HG03342 (cell line): ENCODE measurements around the gene PRKCZ.

Experiments
- ATAC-seq: cut with Tn5 transposase; IDR thresholded peaks from one replicate; pipeline ENCODE4 v1.9.1; 2021; ENCODE audit warnings: mild to moderate bottlenecking, moderate library complexity; ENCODE audit not compliant: unreplicated experiment

Gene PRKCZ

GRCh38 chr1:2233997-2234761, 184.0 kb downstream of the PRKCZ start:
- ATAC-seq = no peak

- ATAC-seq = no peak
These were observed 184.5 kb downstream of the PRKCZ start for GRCh38 chr1:2234762-2235113.
